HL-60 (cell line): ENCODE results near the gene STARD4.

Source experiments
- DNase-seq, 2 experiments: peaks; one replicate each; pipeline ENCODE4 v3.0.0-alpha.2; 2010 to 2020; ENCODE audit warnings: low read depth in 1 of 2, low spot score in 1 of 2
- H3K27ac ChIP-seq: fragments of 250-450 bp; sonication (Bioruptor Pico); replicated peaks from 2 replicates; pipeline ENCODE4 v1.5.1; 2020; ENCODE audit warnings: mild to moderate bottlenecking, moderate library complexity
- H3K27me3 ChIP-seq: fragments of 250-450 bp; sonication (Bioruptor Pico); 2 replicates; pipeline ENCODE4 v1.5.1; 2021; ENCODE audit warnings: mild to moderate bottlenecking, moderate library complexity; ENCODE audit not compliant: insufficient read depth, poor library complexity, severe bottlenecking
- H3K4me3 ChIP-seq: replicated peaks from 2 replicates; pipeline ENCODE4 v1.5.1; 2011; ENCODE audit warnings: mild to moderate bottlenecking, control low read depth, low read length; ENCODE audit not compliant: insufficient read depth
- CTCF ChIP-seq: IDR thresholded peaks from one replicate; pipeline ENCODE4 v1.5.1; 2011; ENCODE audit warnings: low read length, control low read depth, inconsistent platforms; ENCODE audit not compliant: insufficient read depth
- GABPA ChIP-seq: IDR thresholded peaks from 2 replicates; pipeline ENCODE4 v1.6.1; 2012; ENCODE audit warnings: low read depth
- POLR2AphosphoS5 ChIP-seq: IDR thresholded peaks from 2 replicates; pipeline ENCODE4 v1.6.1; 2012; ENCODE audit warnings: low read depth
- REST ChIP-seq: IDR thresholded peaks from 2 replicates; pipeline ENCODE4 v1.6.1; 2012; ENCODE audit warnings: low read depth; ENCODE audit not compliant: insufficient replicate concordance
- SPI1 ChIP-seq: IDR thresholded peaks from 2 replicates; pipeline ENCODE4 v1.6.1; 2012; ENCODE audit warnings: low read depth, mild to moderate bottlenecking, borderline replicate concordance

The STARD4 gene

GRCh38 chr5:111447822-111448221 lies 64.5 kb downstream of the STARD4 start:
- no peak for DNase-seq
- Histone ChIP-seq H3K27me3 (no peaks in the 10 kb centered on the region), H3K27ac (no peak overlapping the region), H3K4me3 (no peak overlapping the region)
- TF ChIP-seq REST (no peak), GABPA (no peak), CTCF (no peak)

- no peaks in the 10 kb centered on the region for H3K27me3 ChIP-seq
- no peak for DNase-seq
- no peak overlapping the region for H3K27ac ChIP-seq
- TF ChIP-seq CTCF (no peak), REST (no peak), POLR2AphosphoS5 (no peak), GABPA (no peak), SPI1 (no peak)
- no peak overlapping the region for H3K4me3 ChIP-seq
Measured at GRCh38 chr5:111447099-111447498, 65.2 kb downstream of the STARD4 start.
